HG03575 (cell line): Measurements from ENCODE around the gene ZNF317.

Experiments used
- ATAC-seq: cut with Tn5 transposase; IDR thresholded peaks from one replicate; pipeline ENCODE4 v1.9.1; 2021; ENCODE audit not compliant: unreplicated experiment, insufficient number of reproducible peaks, low FRiP score; ENCODE audit errors: extremely low read depth

ZNF317 gene

DNA sequence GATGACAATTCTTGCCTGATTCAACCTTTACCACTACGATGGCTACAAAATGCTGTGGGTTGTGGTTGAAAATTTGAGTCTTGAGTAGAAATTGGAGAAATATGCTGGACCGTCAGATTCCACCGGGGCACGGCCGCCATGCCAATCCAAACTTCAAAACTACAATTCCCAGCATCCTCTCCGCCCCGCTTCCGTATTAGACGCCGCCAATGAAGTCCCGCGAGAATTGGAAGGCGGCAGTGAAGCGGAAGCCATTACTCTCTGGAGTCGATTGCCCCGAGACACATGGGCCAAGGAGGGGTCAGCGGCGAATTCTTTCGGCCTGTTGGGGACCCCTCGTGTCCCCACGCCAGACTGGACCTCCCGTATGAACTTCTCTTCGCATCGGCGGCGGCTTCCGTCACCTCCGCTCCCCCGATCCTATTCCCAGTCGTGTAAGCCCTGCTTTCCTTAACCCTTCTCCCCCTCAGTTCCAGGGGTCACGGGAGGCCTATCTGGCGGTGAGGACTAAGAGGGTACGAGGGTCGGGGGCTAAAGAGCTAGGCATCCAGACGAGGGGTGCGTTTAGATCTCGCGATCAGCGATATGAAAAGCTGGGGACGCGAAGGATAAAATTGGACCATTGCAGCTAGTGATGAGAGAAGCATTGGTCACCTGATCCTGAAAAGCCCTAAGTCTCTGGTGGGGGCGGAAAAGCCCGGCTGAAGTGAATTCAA lies at the start of gene ZNF317:
Gene ZNF317 (plus strand): TSS at position 239 of the 716 bp plus-strand sequence. CDS start 15,620 bp downstream, outside the sequence.
- no peak for ATAC-seq

DNA sequence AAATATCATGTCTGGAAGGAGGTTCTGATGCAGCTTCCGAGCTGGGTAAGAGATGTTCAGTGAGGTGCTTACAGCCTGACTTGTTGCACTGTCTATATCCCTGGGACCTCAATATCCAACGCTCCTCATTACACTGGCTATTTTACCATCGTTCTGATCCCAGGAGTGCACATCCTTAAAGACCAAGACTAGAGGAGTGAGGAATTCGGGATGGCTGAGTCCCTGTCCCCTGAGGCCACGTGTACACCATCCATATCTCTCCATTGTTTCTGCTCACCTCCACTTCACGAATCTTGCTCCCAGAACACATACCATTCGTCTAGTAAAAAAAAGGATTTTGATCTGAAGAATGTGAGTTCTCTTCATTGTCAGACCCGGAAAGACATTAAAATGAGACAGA lies 32.8 kb upstream of the ZNF317 start, which contains the start of gene OR7G2:
Gene OR7G2 (minus strand): TSS at position 101 of the 400 bp plus-strand sequence. CDS start 4,232 bp downstream, outside the sequence.
- no peak for ATAC-seq

DNA sequence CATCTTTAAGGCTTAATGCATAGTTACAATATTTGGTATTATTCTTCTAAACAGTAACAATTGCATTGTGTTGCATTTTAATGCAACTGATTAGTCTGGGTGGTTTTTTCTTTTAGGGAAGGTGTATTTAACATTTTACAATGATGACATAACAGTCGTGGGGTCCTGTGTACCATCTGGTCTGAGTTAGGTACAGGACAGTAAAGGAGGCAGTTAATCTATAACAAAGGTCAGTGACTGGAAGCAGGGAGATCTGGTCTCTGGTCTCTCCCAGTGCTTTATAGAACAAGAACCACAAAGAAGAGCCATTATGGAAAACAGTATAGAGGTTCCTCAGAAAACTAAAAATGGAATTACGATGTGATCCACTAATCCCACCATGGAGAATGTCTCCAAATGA lies 30.2 kb upstream of the ZNF317 start:
- ATAC-seq = no peak

DNA sequence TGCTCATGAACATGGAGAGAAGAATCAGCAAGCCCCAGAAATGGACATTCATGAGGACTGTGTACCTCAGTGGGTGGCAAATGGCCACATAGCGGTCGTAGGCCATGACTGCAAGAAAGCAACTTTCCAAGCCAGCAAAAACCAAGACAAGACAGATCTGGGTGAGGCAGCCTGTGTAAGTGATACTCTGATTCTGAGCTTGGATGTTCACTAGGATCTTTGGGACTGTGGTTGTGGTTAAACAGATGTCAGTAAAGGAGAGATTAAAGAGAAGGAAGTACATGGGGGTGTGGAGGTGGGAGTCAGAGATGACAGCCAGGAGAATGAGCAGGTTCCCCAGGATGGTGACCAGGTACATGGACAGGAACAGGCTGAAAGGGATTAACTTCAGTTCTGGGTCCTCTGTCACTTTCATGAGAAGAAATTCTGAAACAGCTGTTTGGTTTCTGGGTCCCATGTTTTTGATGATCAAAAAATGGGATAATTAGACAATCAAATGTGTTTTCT lies 24.8 kb upstream of the ZNF317 start, which contains the start of gene OR7G1:
Gene OR7G1 (minus strand): TSS at position 457 of the 507 bp plus-strand sequence. CDS start 0 bp downstream, at position 457.
- ATAC-seq = no peak

DNA sequence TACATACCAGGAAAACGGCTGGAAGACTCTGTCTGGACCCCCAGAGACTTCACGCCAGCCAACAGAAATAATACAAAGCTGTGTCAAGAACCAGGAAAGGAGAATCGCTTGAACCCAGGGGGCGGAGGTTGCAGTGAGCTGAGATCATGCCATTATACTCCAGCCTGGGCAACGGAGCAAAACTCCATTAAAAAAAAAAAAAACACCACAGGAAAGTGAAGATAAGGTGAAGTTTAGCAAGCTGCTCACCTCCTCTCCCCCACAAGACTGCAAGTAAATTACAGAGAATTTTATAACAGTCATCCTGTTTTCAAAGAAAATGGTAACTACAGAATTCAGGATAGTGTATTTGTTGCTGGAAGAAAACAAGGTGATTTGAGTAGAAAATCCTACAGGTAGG lies 23.6 kb upstream of the ZNF317 start:
- ATAC-seq = no peak

DNA sequence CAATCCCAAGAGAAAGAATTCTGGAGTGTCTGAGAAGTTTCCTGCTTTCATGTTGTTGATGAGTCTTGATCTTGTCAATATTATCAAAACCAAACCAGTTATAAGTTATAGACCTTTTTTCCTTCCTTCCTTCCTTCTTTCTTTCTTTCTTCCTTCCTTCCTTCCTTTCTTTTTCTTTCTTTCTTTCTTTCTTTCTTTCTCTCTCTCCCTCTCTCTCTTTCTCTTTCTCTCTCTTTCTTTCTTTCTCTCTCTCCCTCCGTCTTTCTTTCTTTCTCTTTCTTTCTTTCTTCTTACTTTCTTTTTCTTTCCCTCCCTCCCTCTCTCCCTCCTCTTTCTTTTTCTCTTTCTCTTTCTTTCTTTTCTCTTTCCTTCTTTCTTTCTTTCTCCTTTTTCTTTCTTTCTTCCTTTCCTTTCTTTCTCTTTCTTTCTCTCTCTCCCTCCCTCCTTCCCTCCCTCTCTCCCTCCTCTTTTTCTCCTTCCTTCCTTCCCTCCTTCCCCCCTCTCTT lies 13.2 kb upstream of the ZNF317 start, which contains the start of gene OR7G3:
Gene OR7G3 (minus strand): TSS at position 51 of the 506 bp plus-strand sequence. CDS start 0 bp downstream, at position 51.
- no peak for ATAC-seq

DNA sequence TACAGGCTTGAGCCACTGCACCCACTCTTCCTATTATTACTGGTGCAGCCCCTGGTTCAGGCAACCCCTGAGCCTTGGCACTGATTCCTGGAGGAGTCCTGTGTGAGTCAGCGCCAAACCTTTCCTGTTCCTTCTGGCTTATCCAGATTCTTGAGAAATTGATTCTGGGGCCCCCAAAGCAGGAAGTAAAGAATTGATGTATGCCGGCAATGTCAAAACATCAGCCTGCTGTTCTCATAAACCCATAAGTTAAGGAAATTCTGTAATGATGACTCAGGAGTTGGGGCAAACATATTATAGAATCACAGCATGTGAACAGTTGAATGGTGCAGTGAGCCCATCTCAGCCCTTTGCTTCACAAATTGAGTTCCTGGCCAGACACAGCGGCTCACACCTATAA lies 12.0 kb upstream of the ZNF317 start:
- ATAC-seq = no peak

DNA sequence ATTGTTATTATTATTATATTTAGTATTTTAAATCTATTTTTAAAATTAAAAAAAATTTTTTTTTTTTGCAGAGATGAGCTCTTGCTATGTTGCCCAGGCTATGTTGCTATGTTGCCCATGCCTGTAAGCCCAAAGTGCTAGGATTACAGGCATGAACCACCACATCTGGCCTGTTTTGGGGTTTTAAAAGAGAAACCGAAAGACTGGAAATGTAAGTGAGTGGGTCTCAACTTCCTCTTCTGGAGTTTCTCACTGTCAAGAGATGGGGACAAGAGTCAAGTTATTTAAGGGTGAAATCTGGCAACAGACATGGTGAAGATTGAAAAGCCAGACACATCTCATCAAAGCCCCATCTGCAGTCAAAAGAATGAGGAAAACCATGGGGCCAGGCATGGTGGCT lies 9.2 kb upstream of the ZNF317 start:
- no peak for ATAC-seq

DNA sequence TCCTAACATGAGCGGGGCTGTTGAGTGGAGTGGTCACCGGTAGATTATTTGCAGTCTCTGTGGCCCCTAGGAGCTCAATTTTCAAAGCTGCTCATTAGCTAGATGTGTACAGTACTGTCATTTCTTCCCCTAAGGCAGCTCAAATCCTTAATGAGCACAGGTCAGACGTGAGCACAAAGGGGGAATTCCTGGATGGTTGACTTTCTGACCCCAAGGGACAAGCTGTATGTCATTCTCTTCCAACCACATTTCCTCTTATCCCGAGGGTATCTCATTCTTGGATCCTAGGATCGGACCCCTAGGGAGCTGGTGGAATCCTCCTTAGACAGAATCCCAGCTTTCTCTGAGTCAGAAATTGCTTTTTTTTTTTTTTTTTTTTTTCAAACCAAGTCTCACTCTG lies 7.8 kb upstream of the ZNF317 start:
- ATAC-seq = no peak

DNA sequence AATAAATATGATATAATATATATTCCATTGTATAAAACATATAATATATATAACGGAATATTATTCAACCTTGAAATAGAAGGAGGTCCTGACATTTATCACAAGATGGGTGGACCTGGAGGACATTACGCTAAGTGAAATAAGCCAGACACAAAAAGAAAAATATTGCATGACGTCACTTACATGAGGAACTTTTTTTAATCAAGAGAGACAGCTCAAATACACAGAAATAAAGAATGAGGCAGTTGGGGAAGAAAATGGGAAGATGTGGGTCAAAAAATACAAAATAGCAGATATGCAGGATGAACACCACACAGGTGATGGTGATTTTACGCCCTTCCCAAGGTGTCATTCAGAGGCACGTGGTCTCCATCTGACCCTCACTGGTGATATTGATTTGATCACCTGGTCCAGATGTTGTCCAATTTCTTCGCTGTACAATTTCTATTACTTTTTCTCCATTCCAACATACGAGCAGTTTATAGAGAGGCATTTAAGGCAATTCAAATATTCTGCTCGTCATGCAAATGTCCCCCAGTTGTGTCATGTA lies 513 bp upstream of the ZNF317 start:
- ATAC-seq = no peak

DNA sequence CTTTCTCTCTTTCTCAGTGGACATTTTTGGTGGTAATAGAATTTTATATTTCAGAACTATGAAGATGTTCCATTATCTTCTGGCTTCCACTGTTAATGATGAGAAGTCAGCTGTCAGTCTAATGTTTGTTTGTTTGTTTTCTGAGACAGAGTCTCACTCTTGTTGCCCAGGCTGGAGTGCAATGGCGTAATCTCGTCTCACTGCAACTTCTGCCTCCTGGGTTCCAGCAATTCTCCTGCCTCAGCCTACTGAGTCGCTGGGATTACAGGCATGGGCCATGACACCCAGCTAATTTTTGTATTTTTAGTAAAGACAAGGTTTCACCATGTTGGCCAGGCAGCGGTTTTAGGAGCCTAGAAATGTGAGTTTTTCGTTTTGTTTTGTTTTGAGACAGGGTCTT lies 4.7 kb downstream of the ZNF317 start:
- ATAC-seq = no peak

DNA sequence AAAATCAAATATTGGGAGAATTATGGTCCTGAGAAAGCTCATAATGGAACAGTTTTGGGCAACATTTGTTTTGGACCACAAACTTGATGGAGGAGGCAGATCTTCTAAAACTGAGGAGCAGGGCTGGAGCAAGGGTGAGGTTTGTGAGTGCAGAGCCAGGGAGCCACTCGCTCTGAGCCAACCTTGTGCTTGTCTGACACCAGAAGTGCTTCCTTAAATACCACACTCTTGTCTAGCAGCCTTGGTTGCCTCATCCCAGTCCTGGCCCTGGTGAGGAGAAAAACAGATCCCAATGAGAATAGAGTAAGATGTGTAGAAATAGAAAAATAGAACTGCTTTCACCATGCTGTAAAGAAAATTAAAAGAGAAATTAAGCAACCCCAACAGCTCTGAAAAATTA lies 6.7 kb downstream of the ZNF317 start:
- no peak for ATAC-seq

DNA sequence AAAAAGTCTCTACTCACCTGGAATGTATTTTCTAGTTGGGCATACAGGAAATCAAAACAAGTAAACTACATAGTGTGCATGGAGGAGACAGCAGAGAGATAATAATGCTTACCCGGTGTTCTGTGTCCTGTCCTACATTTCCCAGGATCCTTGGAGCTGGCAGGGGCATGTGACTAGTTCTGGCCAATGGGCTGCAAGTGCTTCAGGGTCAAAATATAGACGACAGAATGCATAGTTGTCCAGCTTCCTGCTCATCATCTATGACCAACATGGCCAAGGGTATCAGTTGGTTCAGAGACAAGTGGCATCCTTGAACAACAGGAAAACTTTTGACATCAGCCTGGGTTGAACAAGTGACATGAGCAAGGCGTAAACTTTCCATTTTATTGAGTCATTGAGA lies 8.5 kb downstream of the ZNF317 start:
- ATAC-seq = no peak

DNA sequence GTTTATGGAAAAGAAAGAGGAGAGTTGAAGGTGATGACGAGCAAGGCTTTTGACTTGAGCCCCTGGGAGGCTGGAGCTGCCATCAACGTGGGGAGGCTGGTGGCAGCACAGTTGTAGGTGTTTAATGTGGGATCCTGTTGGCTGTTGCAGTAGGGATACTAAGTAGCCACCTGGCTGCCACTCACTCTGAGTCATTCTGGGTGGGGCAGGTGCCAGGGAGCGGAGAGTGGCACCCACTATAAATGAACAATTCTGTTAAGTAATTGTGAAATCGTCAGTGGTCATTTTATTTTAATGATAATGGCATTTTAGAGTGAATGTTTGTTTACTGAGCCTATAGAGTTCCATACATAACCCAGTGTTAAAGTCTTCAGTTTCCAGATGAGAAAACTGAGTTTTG lies 9.8 kb downstream of the ZNF317 start:
- no peak for ATAC-seq

DNA sequence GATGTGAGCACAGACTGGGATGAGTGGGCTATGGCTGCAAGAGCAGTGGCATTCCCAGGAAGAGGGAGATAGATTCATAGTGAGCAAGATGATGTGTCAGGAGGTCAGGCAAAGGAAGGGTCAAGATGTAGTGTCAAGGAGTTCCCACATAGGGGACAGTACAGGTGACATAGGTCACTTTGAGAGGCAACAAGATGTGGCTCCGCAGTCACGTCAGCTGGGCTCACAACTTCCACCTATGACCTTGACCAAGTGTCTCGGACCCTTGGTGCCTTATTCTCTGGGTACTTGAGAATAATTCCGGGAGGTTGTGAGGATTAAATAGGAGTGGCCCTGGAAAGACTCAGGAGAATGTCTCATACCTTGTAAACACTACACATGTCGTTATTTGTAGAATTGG lies 10.5 kb downstream of the ZNF317 start:
- ATAC-seq = no peak

DNA sequence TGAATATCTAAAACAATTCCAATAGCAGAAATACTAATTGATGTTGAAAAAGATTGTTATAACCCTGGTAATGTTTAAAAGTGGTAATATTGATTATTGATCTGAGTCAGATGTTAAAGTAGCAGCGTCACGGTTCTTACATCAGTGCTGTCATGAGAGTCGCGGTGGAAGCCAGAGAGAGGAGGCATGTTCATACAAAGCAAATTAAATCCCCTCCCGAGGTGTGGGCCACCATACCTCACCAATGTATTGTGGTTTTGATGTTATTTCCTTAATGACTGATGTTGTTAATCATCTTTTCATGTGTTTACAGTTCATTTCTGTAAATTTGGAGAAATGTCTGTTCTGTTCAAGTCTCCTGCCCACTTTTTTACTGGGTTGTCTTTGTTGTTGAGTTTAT lies 11.2 kb downstream of the ZNF317 start:
- no peak for ATAC-seq

DNA sequence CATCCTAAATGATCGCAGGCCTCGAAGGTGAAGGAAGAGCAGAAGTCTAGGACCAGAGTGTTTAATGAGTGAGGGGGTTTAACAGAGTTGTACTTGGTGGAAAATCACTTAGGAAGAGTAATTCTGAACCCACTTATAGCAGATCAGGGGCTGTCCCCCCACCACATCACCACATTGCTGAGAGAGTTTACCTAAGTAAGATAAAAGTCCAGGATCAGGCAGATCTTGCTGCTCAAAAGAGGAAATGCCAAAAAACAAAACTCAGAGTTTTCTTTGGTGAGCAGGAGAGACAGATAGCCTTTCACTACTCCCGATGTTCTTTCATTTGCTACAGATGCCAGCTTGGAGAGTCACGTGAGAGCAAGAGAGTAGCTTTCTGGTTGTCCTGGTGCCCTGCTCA lies 15.4 kb downstream of the ZNF317 start:
- no peak for ATAC-seq

DNA sequence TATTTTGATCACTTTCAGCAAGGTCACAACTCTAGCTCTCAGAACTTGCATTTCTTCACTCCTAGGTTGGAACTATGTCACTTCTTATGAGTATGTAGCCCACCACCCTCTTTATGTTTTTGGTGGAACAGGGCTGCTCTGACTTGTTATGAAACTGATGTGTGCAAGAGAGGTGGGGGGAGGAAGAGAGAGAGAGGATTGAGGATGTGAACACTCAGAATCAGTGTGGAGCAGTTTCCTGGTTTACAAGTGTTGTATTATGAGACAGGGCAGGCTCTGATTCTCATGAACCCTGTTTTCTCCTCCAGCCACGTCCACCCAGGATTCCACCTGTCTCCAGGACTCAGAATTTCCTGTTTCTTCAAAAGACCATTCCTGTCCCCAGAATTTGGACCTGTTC lies 16.1 kb downstream of the ZNF317 start:
- no peak for ATAC-seq

DNA sequence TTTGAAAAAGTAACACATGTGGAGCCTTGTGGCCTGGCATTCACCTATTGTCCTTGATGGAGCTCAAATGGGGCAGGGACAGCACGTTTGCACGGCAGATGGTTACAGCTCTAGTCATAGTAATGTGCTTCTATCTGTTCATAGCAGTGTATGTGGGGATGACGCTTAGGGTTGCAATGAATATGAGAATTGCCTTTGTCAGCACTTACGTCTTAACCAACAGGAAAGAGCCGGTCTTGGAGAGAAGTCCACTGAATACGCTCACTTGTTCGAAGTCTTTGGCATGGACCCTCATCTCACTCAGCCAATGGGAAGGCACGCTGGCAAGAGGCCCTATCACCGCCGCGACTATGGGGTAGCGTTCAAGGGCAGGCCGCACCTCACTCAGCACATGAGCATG lies 19.7 kb downstream of the ZNF317 start:
- no peak for ATAC-seq

DNA sequence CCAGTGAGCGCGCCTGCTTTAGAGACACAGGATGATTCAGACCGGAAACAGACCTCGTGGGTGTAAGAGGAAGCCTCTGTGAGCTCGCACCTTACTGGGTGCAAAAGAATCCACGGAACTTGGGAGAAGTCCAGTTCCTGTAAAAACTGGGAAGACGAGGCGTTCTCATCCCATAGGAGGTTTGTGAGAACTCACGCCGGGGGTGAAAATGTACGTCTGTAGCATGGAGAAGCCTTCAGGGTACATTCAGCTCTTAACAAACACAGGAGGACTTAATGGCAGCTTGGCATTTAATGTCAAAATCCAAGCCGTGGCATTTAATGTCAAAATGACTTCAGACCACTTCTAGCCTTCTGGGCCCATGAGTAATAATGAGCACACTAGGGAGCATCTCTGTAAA lies 21.2 kb downstream of the ZNF317 start:
- no peak for ATAC-seq
